H1 (cell line): ENCODE data around the gene EXOC1L.

ENCODE experiments used
- CHD2 ChIP-seq: IDR thresholded peaks from 2 replicates; pipeline ENCODE4 v1.6.1; 2012; ENCODE audit warnings: low read length, improper control_type of control experiment
- JUND ChIP-seq: IDR thresholded peaks from 2 replicates; pipeline ENCODE4 v1.6.1; 2011; ENCODE audit warnings: mild to moderate bottlenecking, improper control_type of control experiment, low read length
- KDM5A ChIP-seq: fragments of 200-600 bp; IDR thresholded peaks from 2 replicates; pipeline ENCODE4 v1.7.1; 2012; ENCODE audit warnings: mild to moderate bottlenecking, low read length, inconsistent platforms, mixed read lengths
- POLR2A ChIP-seq, 2 experiments: IDR thresholded peaks; 1 replicate in 1 of 2; 2 replicates in 1 of 2; pipeline ENCODE4 v1.6.1; 2011; ENCODE audit warnings: low read depth in 2 of 2, low read length in 2 of 2, mild to moderate bottlenecking in 2 of 2; ENCODE audit errors: control extremely low read depth in 1 of 2
- RFX5 ChIP-seq: IDR thresholded peaks from 2 replicates; pipeline ENCODE4 v1.6.1; 2011; ENCODE audit warnings: low read depth, low read length, improper control_type of control experiment, borderline replicate concordance
- SIN3A ChIP-seq, 2 experiments: IDR thresholded peaks in 1 of 2; conservative IDR thresholded peaks in 1 of 2; 2 replicates each; pipeline ENCODE4 v1.6.1; 2011 to 2012; ENCODE audit warnings: low read length in 2 of 2, improper control_type of control experiment in 1 of 2, low read depth in 1 of 2, mild to moderate bottlenecking in 1 of 2
- SP1 ChIP-seq: IDR thresholded peaks from 2 replicates; pipeline ENCODE4 v1.6.1; 2011; ENCODE audit warnings: low read depth, low read length
- SUZ12 ChIP-seq: fragments of 200-600 bp; sonication (generic); IDR thresholded peaks from 2 replicates; pipeline ENCODE4 v1.6.1; 2012; ENCODE audit warnings: mild to moderate bottlenecking, inconsistent platforms, low read length, moderate library complexity, mixed read lengths
- TF ChIP-seq, protein P1 (sequence below), 3 experiments: IDR thresholded peaks; 1 replicate in 2 of 3; 2 replicates in 1 of 3; pipeline versions ENCODE4 v1.5.1 to v1.6.1; 2011; ENCODE audit warnings: low read length in 3 of 3, mild to moderate bottlenecking in 3 of 3, inconsistent platforms in 2 of 3, low read depth in 1 of 3, moderate library complexity in 1 of 3; ENCODE audit not compliant: insufficient read depth in 1 of 3; ENCODE audit errors: control extremely low read depth in 1 of 3
- TF ChIP-seq, protein P2 (sequence below): IDR thresholded peaks from 2 replicates; pipeline ENCODE4 v1.6.1; 2011; ENCODE audit warnings: low read length, improper control_type of control experiment
- TF ChIP-seq, protein P3 (sequence below): IDR thresholded peaks from 2 replicates; pipeline ENCODE4 v1.6.1; 2012; ENCODE audit warnings: low read length, inconsistent platforms

DNA sequence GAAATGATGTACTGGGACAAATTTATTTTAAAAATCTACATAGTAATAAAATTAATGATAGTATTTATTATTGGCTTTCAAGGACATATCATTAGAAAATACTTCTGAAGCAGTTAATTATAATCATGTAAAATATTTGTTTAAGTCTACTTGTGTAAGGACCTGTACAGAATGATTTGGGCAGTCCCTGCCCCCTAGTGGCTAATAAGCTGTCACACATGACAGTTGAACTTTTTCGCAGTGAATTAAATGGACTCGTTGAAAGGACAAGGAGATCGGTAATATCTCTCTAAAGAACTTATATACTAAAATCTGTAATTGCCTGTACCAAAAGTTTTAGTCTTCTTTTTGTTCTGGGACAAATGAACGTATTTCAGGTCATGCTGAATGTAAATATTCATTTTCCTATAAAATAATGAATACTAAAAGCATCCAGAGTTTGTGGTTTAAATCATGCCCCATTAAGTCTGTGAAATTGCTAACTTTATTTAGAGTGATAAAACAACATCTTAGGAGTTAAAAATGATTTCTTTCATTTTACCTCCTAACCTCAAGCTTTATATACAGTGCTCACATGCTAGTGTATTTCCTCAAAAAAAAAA lies 47.5 kb downstream of the EXOC1L start:
- TF ChIP-seq, protein P1, sequence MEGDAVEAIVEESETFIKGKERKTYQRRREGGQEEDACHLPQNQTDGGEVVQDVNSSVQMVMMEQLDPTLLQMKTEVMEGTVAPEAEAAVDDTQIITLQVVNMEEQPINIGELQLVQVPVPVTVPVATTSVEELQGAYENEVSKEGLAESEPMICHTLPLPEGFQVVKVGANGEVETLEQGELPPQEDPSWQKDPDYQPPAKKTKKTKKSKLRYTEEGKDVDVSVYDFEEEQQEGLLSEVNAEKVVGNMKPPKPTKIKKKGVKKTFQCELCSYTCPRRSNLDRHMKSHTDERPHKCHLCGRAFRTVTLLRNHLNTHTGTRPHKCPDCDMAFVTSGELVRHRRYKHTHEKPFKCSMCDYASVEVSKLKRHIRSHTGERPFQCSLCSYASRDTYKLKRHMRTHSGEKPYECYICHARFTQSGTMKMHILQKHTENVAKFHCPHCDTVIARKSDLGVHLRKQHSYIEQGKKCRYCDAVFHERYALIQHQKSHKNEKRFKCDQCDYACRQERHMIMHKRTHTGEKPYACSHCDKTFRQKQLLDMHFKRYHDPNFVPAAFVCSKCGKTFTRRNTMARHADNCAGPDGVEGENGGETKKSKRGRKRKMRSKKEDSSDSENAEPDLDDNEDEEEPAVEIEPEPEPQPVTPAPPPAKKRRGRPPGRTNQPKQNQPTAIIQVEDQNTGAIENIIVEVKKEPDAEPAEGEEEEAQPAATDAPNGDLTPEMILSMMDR (IDR thresholded peaks at IDR 0.05; ENCODE audit: control extremely low read depth in 1 of 3, insufficient read depth in 1 of 3, low read depth in 1 of 3, low read length in 3 of 3) = peak in 2 of 3 experiments; percentile 66 to 73; a peak in 3 of 4 replicates
- TF ChIP-seq KDM5A (no peak), RFX5 (no peak), SIN3A (conservative IDR thresholded peaks at IDR 0.05 in 1 of 2, IDR thresholded peaks at IDR 0.05 in 1 of 2; ENCODE audit: low read depth in 1 of 2, low read length in 2 of 2) (no peak), SP1 (no peak), SUZ12 (no peak), JUND (no peak), POLR2A (IDR thresholded peaks at IDR 0.05; ENCODE audit: control extremely low read depth in 1 of 2, low read depth in 2 of 2, low read length in 2 of 2) (no peak), CHD2 (no peak)
- TF ChIP-seq, protein P2, sequence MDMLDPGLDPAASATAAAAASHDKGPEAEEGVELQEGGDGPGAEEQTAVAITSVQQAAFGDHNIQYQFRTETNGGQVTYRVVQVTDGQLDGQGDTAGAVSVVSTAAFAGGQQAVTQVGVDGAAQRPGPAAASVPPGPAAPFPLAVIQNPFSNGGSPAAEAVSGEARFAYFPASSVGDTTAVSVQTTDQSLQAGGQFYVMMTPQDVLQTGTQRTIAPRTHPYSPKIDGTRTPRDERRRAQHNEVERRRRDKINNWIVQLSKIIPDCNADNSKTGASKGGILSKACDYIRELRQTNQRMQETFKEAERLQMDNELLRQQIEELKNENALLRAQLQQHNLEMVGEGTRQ = no peak
- TF ChIP-seq, protein P3, sequence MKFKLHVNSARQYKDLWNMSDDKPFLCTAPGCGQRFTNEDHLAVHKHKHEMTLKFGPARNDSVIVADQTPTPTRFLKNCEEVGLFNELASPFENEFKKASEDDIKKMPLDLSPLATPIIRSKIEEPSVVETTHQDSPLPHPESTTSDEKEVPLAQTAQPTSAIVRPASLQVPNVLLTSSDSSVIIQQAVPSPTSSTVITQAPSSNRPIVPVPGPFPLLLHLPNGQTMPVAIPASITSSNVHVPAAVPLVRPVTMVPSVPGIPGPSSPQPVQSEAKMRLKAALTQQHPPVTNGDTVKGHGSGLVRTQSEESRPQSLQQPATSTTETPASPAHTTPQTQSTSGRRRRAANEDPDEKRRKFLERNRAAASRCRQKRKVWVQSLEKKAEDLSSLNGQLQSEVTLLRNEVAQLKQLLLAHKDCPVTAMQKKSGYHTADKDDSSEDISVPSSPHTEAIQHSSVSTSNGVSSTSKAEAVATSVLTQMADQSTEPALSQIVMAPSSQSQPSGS = no peak
